HEK293 (cell line): ENCODE measurements around the gene UBB.

Source experiments
- BCL6B ChIP-seq: fragments of 450-650 bp; formaldehyde crosslinking; IDR thresholded peaks from 2 replicates; pipeline ENCODE4 v1.5.1; 2017; ENCODE audit warnings: missing biosample characterization, missing genetic modification characterization
- SETDB1 ChIP-seq: IDR thresholded peaks from one replicate; pipeline ENCODE4 v1.6.1; 2017; ENCODE audit warnings: mild to moderate bottlenecking, low read length, moderate library complexity, mixed read lengths; ENCODE audit not compliant: insufficient read length
- TCF7L2 ChIP-seq: IDR thresholded peaks from 2 replicates; pipeline ENCODE4 v1.6.1; 2011; ENCODE audit warnings: low read depth, mild to moderate bottlenecking, inconsistent platforms, low read length, moderate library complexity, borderline replicate concordance
- YY1 ChIP-seq: fragments of 450-650 bp; formaldehyde crosslinking; IDR thresholded peaks from 2 replicates; pipeline ENCODE4 v1.5.1; 2018; ENCODE audit warnings: missing biosample characterization, missing genetic modification characterization
- ZNF19 ChIP-seq: fragments of 450-650 bp; formaldehyde crosslinking; IDR thresholded peaks from 2 replicates; pipeline ENCODE4; 2016; ENCODE audit warnings: missing biosample characterization, missing genetic modification characterization, low read depth
- ZNF24 ChIP-seq: fragments of 450-650 bp; formaldehyde crosslinking; IDR thresholded peaks from 2 replicates; pipeline ENCODE4 v1.5.1; 2016; ENCODE audit warnings: missing biosample characterization, missing genetic modification characterization
- ZNF311 ChIP-seq: fragments of 450-650 bp; formaldehyde crosslinking; IDR thresholded peaks from 2 replicates; pipeline ENCODE4 v1.5.1; 2017; ENCODE audit warnings: missing biosample characterization, missing genetic modification characterization, borderline replicate concordance
- ZNF394 ChIP-seq: fragments of 450-650 bp; formaldehyde crosslinking; IDR thresholded peaks from 2 replicates; pipeline ENCODE4 v1.5.1; 2016; ENCODE audit warnings: missing biosample characterization, missing genetic modification characterization, mild to moderate bottlenecking, moderate library complexity, borderline replicate concordance
- ZNF549 ChIP-seq: fragments of 450-650 bp; IDR thresholded peaks from 2 replicates; pipeline ENCODE4 v1.5.1; 2018; ENCODE audit warnings: missing biosample characterization, missing genetic modification characterization, mild to moderate bottlenecking, inconsistent platforms, moderate library complexity
- ZNF677 ChIP-seq: fragments of 450-650 bp; IDR thresholded peaks from 2 replicates; pipeline ENCODE4 v1.5.0; 2018; ENCODE audit warnings: missing biosample characterization, mild to moderate bottlenecking, missing genetic modification characterization, moderate library complexity
- TF ChIP-seq, protein P1 (sequence below): fragments of 450-650 bp; formaldehyde crosslinking; IDR thresholded peaks from 2 replicates; pipeline ENCODE4 v1.5.1; 2016; ENCODE audit warnings: missing biosample characterization, missing genetic modification characterization
- TF ChIP-seq, protein P2 (sequence below): fragments of 450-650 bp; formaldehyde crosslinking; IDR thresholded peaks from 2 replicates; pipeline ENCODE4 v1.5.1; 2016; ENCODE audit warnings: missing biosample characterization, missing genetic modification characterization

- no peak for TF ChIP-seq TCF7L2
- TF ChIP-seq, protein P1, sequence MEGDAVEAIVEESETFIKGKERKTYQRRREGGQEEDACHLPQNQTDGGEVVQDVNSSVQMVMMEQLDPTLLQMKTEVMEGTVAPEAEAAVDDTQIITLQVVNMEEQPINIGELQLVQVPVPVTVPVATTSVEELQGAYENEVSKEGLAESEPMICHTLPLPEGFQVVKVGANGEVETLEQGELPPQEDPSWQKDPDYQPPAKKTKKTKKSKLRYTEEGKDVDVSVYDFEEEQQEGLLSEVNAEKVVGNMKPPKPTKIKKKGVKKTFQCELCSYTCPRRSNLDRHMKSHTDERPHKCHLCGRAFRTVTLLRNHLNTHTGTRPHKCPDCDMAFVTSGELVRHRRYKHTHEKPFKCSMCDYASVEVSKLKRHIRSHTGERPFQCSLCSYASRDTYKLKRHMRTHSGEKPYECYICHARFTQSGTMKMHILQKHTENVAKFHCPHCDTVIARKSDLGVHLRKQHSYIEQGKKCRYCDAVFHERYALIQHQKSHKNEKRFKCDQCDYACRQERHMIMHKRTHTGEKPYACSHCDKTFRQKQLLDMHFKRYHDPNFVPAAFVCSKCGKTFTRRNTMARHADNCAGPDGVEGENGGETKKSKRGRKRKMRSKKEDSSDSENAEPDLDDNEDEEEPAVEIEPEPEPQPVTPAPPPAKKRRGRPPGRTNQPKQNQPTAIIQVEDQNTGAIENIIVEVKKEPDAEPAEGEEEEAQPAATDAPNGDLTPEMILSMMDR (tag by site-specific recombination): no peak
- TF ChIP-seq, protein P2, sequence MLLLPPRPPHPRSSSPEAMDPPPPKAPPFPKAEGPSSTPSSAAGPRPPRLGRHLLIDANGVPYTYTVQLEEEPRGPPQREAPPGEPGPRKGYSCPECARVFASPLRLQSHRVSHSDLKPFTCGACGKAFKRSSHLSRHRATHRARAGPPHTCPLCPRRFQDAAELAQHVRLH (tag by site-specific recombination): no peak
- TF ChIP-seq ZNF677 (tag by site-specific recombination): no peak
- no peak for TF ChIP-seq ZNF549 (tag by site-specific recombination)
- no peak for TF ChIP-seq YY1 (tag by site-specific recombination)
- no peak for TF ChIP-seq ZNF19 (tag by site-specific recombination)
- TF ChIP-seq ZNF394 (tag by site-specific recombination): no peak
- no peak for TF ChIP-seq ZNF311 (tag by site-specific recombination)
- TF ChIP-seq SETDB1: no peak
- no peak for TF ChIP-seq ZNF24 (tag by site-specific recombination)
- no peak for TF ChIP-seq BCL6B
Measured at GRCh38 chr17:16338391-16338790, 42.5 kb upstream of the UBB start.
